Calu3 (cell line): ENCODE data around the gene DPF3. TPM values are rescaled to one million over a fixed set of nuclear protein-coding genes. Genes with fewer than 3 reads are reported as not detected.

Source experiments
- BruUV-seq: library from RNA; stranded (reverse); fragments of 400-500 nt; replicated peaks from 2 replicates; lab custom pipeline; 2021; lab: Mats Ljungman, UMichigan
- CTCF ChIA-PET: fragments of 300-600 bp; sonication (Branson Sonifier 250); formaldehyde crosslinking; loops from one replicate; lab custom pipeline; 2022; ENCODE audit warnings: antibody characterized with exemption; lab: Charles Lee
- DNase-seq: peaks from one replicate; pipeline ENCODE4 v3.0.0; 2022
- H3K27ac Mint-ChIP-seq: one replicate; pipeline ENCODE4 v1.8.0; 2022; ENCODE audit warnings: mixed read lengths; ENCODE audit not compliant: unreplicated experiment
- H3K27me3 Mint-ChIP-seq: one replicate; pipeline ENCODE4 v1.8.0; 2022; ENCODE audit warnings: mixed read lengths; ENCODE audit not compliant: unreplicated experiment
- H3K36me3 Mint-ChIP-seq: one replicate; pipeline ENCODE4 v1.8.0; 2022; ENCODE audit warnings: mild to moderate bottlenecking, moderate library complexity, mixed read lengths; ENCODE audit not compliant: insufficient read depth, unreplicated experiment
- H3K4me1 Mint-ChIP-seq: one replicate; pipeline ENCODE4 v1.8.0; 2022; ENCODE audit warnings: mild to moderate bottlenecking, low read depth, mixed read lengths; ENCODE audit not compliant: unreplicated experiment
- H3K4me3 Mint-ChIP-seq: one replicate; pipeline ENCODE4 v1.8.0; 2022; ENCODE audit warnings: mild to moderate bottlenecking, low read depth, moderate library complexity, mixed read lengths; ENCODE audit not compliant: unreplicated experiment
- H3K9me3 Mint-ChIP-seq: one replicate; pipeline ENCODE4 v1.8.0; 2022; ENCODE audit warnings: low read depth, mixed read lengths; ENCODE audit not compliant: unreplicated experiment
- intact Hi-C: fragments of 100-400 bp; cut with micrococcal nuclease; formaldehyde crosslinking; loops from one replicate; pipeline ENCODE4 v1.10.0; 2022; ENCODE audit not compliant: unreplicated experiment
- total RNA-seq: library from RNA; stranded (reverse); gene quantifications from 2 replicates; pipeline ENCODE4 v1.2.3, GENCODE V29; 2022
- TF ChIP-seq, protein P1 (sequence below): fragments of 200-600 bp; IDR thresholded peaks from one replicate; pipeline ENCODE4 v1.8.0; 2022; ENCODE audit warnings: antibody characterized with exemption; ENCODE audit not compliant: unreplicated experiment

The DPF3 gene
- total RNA-seq, 1 experiment from 2014 or later = 9.6 TPM

- no TSS peak for BruUV-seq
- Mint-ChIP-seq H3K27ac (no peak overlapping the region), H3K27me3 (no peaks in the 10 kb centered on the region), H3K4me3 (no peak overlapping the region), H3K9me3 (peaks cover 10% of the 10 kb centered on the region), H3K4me1 (no peaks in the 10 kb centered on the region), H3K36me3 (peaks cover under 1% of the 10 kb centered on the region)
- DNase-seq = no peak
- CTCF ChIA-PET = no interaction called here
- intact Hi-C loops = no loop called here
- TF ChIP-seq, protein P1, sequence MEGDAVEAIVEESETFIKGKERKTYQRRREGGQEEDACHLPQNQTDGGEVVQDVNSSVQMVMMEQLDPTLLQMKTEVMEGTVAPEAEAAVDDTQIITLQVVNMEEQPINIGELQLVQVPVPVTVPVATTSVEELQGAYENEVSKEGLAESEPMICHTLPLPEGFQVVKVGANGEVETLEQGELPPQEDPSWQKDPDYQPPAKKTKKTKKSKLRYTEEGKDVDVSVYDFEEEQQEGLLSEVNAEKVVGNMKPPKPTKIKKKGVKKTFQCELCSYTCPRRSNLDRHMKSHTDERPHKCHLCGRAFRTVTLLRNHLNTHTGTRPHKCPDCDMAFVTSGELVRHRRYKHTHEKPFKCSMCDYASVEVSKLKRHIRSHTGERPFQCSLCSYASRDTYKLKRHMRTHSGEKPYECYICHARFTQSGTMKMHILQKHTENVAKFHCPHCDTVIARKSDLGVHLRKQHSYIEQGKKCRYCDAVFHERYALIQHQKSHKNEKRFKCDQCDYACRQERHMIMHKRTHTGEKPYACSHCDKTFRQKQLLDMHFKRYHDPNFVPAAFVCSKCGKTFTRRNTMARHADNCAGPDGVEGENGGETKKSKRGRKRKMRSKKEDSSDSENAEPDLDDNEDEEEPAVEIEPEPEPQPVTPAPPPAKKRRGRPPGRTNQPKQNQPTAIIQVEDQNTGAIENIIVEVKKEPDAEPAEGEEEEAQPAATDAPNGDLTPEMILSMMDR = no peak
These were observed 127.6 kb downstream of the DPF3 start for GRCh38 chr14:72766296-72766695.

DNA sequence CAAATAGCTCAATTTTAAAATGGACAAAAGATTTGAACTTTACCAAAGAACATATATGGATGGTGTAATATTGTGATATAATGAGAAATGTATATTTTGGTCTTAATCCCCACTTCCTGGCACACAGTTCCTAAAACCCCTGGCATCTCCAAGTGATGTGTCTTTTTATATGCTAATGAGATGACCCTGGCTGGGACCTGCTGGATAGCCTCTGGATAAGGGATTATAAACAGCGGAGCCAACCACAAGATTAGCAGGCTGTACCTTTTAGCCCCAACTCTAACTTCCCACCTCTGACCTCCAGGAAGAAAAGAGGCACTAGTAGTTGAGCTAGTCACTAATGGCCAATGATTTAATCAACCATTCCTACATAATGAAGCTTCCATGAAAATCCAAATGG is 130.0 kb downstream of the DPF3 start:
- BruUV-seq = no TSS peak
- Mint-ChIP-seq H3K4me3 (no peak overlapping the region), H3K9me3 (peaks cover 14% of the 10 kb centered on the region), H3K27me3 (no peaks in the 10 kb centered on the region), H3K4me1 (no peaks in the 10 kb centered on the region), H3K27ac (no peak overlapping the region), H3K36me3 (no peaks in the 10 kb centered on the region)
- intact Hi-C loops = no loop called here
- no peak for DNase-seq
- TF ChIP-seq, protein P1 = no peak
- CTCF ChIA-PET = interaction anchor here (0.6 kb wide), 2 partner anchors 18 to 140 kb away, joined by 4 to 5 read pairs; no protein-coding TSS in a partner anchor

DNA sequence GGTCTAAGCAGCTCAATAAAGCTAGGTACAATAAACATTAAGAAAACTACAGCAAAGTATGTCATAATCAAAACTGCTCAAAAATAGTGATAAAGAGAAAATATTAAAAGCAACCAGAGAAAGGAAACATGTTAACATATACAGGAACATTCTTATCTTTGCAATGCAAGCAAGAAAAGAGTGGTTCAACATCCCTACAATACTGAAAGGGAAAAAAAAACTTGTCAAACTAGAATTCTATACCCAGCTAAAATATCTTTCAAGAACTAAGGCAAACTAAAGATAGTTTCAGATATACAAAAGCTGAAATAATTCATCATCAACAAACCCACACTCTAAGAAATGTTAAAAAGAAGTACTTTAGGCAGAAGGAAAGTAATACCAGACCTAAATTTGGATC is 134.2 kb downstream of the DPF3 start:
- TF ChIP-seq, protein P1 = no peak
- H3K27ac Mint-ChIP-seq = no peak overlapping the region
- peaks cover 5% of the 10 kb centered on the region for H3K9me3 Mint-ChIP-seq
- intact Hi-C loops = no loop called here
- H3K4me3 Mint-ChIP-seq = no peak overlapping the region
- CTCF ChIA-PET = no interaction called here
- H3K36me3 Mint-ChIP-seq = no peaks in the 10 kb centered on the region
- H3K4me1 Mint-ChIP-seq = no peaks in the 10 kb centered on the region
- no TSS peak for BruUV-seq
- DNase-seq = no peak
- H3K27me3 Mint-ChIP-seq = no peaks in the 10 kb centered on the region

GRCh38 chr14:72758993-72759392 is 134.9 kb downstream of the DPF3 start:
- Mint-ChIP-seq H3K4me1 (no peaks in the 10 kb centered on the region), H3K27ac (no peak overlapping the region), H3K36me3 (no peaks in the 10 kb centered on the region), H3K4me3 (no peak overlapping the region), H3K9me3 (peaks cover 5% of the 10 kb centered on the region), H3K27me3 (no peaks in the 10 kb centered on the region)
- CTCF ChIA-PET = no interaction called here
- no TSS peak for BruUV-seq
- no peak for DNase-seq
- intact Hi-C loops = no loop called here
- TF ChIP-seq, protein P1 = no peak
